Gastrocnemius medialis (tissue), 4 donors: ENCODE results near the gene JADE2.

Experiments
- CTCF ChIP-seq, 5 experiments: fragments of 450-650 bp in 3 of 5; fragments of 200-600 bp in 2 of 5; sonication (generic) in 2 of 5; IDR thresholded peaks in 4 of 5; conservative IDR thresholded peaks in 1 of 5; 1 replicate in 4 of 5; 2 replicates in 1 of 5; pipeline ENCODE4 v1.5.1; 2016 to 2019; ENCODE audit warnings: antibody characterized with exemption in 5 of 5, mild to moderate bottlenecking in 3 of 5, moderate library complexity in 3 of 5
- POLR2A ChIP-seq, 2 donors: fragments of 450-650 bp; IDR thresholded peaks; one replicate each; pipeline ENCODE4 v1.6.1; 2017; ENCODE audit warnings: antibody characterized with exemption in 2 of 2, mild to moderate bottlenecking in 2 of 2, moderate library complexity in 2 of 2

GRCh38 chr5:134575316-134575715 lies 49.8 kb downstream of the JADE2 start:
- TF ChIP-seq CTCF (IDR thresholded peaks at IDR 0.05 in 4 of 5, conservative IDR thresholded peaks at IDR 0.05 in 1 of 5) (no peak), POLR2A (IDR thresholded peaks at IDR 0.05) (no peak)
